Ascending aorta (tissue), 2 donors: Measurements from ENCODE around the gene PPP1R2B. TPM values are rescaled to one million over a fixed set of nuclear protein-coding genes. Genes with fewer than 3 reads are reported as not detected.

Source experiments
- DNase-seq, 2 donors: peaks; one replicate each; pipeline ENCODE4 v3.0.0-alpha.2; 2019; ENCODE audit warnings: low spot score in 2 of 2
- H3K27ac ChIP-seq, 2 donors: fragments of 200-600 bp; sonication (generic); one replicate each; pipeline ENCODE4 v1.5.1; 2016 to 2017; ENCODE audit warnings: mild to moderate bottlenecking in 1 of 2
- H3K27me3 ChIP-seq: fragments of 200-600 bp; sonication (generic); one replicate; pipeline ENCODE4 v1.5.1; 2017
- H3K36me3 ChIP-seq, 2 donors: fragments of 200-600 bp; sonication (generic); one replicate each; pipeline ENCODE4 v1.5.1; 2016
- H3K4me1 ChIP-seq, 2 donors: fragments of 200-600 bp; sonication (generic); one replicate each; pipeline ENCODE4 v1.5.1; 2016 to 2017; ENCODE audit warnings: mild to moderate bottlenecking in 1 of 2
- H3K4me3 ChIP-seq, 2 donors: fragments of 200-600 bp; sonication (generic); one replicate each; pipeline ENCODE4 v1.5.1; 2016 to 2017; ENCODE audit warnings: mild to moderate bottlenecking in 1 of 2
- H3K9me3 ChIP-seq, 2 donors: fragments of 200-600 bp; sonication (generic); one replicate each; pipeline ENCODE4 v1.5.1; 2016
- CTCF ChIP-seq, 3 experiments: fragments of 200-600 bp in 2 of 3; fragments of 450-650 bp in 1 of 3; sonication (generic) in 2 of 3; IDR thresholded peaks; one replicate each; pipeline ENCODE4 v1.5.1; 2016 to 2019; ENCODE audit warnings: antibody characterized with exemption in 3 of 3, mild to moderate bottlenecking in 1 of 3, moderate library complexity in 1 of 3
- intact Hi-C: fragments of 100-400 bp; cut with DNase I; formaldehyde crosslinking; loops from one replicate; pipeline ENCODE4 v1.15.1; 2023
- total RNA-seq: library from RNA; depleted of rRNA; stranded (reverse); fragments of >200 nt; gene quantifications from one replicate; pipeline ENCODE4 v1.1.0, GENCODE V29; 2016

PPP1R2B gene
- total RNA-seq, 1 donor from 2014 or later = not detected

- H3K27ac ChIP-seq = no peak overlapping the region
- H3K27me3 ChIP-seq = no peaks in the 10 kb centered on the region
- peaks cover 0 to 5% of the 10 kb centered on the region in 2 donors for H3K9me3 ChIP-seq
- TF ChIP-seq CTCF (IDR thresholded peaks at IDR 0.05) = no peak
- intact Hi-C loops = no loop called here
- DNase-seq = no peak
- no peak overlapping the region for H3K4me3 ChIP-seq
- no peaks in the 10 kb centered on the region for H3K36me3 ChIP-seq
- H3K4me1 ChIP-seq = no peaks in the 10 kb centered on the region
Observed at GRCh38 chr5:156871212-156871611, 21.1 kb downstream of the PPP1R2B start.

- Histone ChIP-seq H3K9me3 (no peaks in the 10 kb centered on the region), H3K4me1 (no peaks in the 10 kb centered on the region), H3K27me3 (no peaks in the 10 kb centered on the region), H3K27ac (no peak overlapping the region), H3K4me3 (no peak overlapping the region), H3K36me3 (no peaks in the 10 kb centered on the region)
- TF ChIP-seq CTCF (IDR thresholded peaks at IDR 0.05) = no peak
- no peak for DNase-seq
- intact Hi-C loops = no loop called here
Observed at GRCh38 chr5:156879665-156880285, 29.7 kb downstream of the PPP1R2B start.

DNA sequence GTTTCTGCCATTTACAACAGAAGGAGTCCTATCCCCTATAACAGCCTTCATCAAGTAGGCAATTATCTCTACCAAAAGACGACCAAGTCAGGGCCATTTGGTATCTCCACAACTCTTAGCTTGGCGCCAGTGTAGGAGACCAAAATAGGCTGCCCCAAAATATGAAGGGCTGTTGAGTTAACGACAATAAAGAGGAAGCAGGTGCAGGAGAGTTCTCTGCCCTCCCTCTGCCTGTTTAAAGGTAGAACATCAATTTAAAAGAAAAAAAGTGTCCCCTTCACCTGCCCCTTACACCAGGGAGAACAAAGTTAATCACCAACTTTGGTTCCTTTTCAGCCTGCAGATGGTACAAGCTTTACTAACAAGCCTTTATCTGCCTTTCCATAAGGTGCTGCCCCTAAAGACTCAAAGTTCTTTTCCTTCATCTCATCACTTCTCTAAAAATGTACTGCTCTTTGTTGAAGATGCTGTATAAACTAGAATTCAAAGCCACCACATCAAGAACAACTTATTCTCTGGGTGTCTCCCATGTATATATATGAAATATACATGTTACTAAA, 33.3 kb downstream of the PPP1R2B start:
- Histone ChIP-seq H3K27me3 (no peaks in the 10 kb centered on the region), H3K4me1 (no peaks in the 10 kb centered on the region), H3K9me3 (no peaks in the 10 kb centered on the region), H3K27ac (no peak overlapping the region), H3K36me3 (no peaks in the 10 kb centered on the region), H3K4me3 (no peak overlapping the region)
- DNase-seq = no peak
- intact Hi-C loops = no loop called here
- no peak for TF ChIP-seq CTCF (IDR thresholded peaks at IDR 0.05)

DNA sequence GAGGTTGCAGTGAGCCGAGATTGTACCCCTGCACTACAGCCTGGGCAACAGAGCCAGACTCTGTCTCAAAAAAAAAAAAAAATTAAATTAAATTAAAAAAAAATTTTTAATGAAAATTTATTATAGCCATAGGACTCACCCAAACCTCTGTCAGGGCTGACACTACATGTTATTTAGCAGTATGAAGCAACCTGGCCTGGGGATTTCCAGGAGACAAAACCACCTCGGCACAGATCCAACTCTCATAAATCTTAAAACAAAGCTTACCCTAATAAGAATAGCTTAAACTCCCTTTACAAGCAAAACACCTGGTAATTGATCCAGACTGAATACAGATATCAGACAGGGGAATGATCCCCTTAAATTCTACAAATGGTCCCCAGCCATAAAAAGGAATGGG, 38.4 kb downstream of the PPP1R2B start:
- Histone ChIP-seq H3K36me3 (no peaks in the 10 kb centered on the region), H3K27ac (no peak overlapping the region), H3K4me3 (no peak overlapping the region), H3K9me3 (no peaks in the 10 kb centered on the region), H3K4me1 (no peaks in the 10 kb centered on the region), H3K27me3 (no peaks in the 10 kb centered on the region)
- intact Hi-C loops = no loop called here
- no peak for DNase-seq
- no peak for TF ChIP-seq CTCF (IDR thresholded peaks at IDR 0.05)

GRCh38 chr5:156892223-156892622, 42.1 kb downstream of the PPP1R2B start:
- intact Hi-C loops = no loop called here
- no peak overlapping the region for H3K4me3 ChIP-seq
- no peak for TF ChIP-seq CTCF (IDR thresholded peaks at IDR 0.05)
- DNase-seq = no peak
- no peaks in the 10 kb centered on the region for H3K36me3 ChIP-seq
- H3K27me3 ChIP-seq = no peaks in the 10 kb centered on the region
- H3K9me3 ChIP-seq = no peaks in the 10 kb centered on the region
- no peaks in the 10 kb centered on the region for H3K4me1 ChIP-seq
- H3K27ac ChIP-seq = no peak overlapping the region
